Measurements from ENCODE around the gene PACSIN3. TPM values are rescaled to one million over a fixed set of nuclear protein-coding genes. Genes with fewer than 3 reads are reported as not detected.

Gene PACSIN3
- total and polyA plus RNA-seq, 2 of the 13 experiments (the other 11 are each of a cell fraction or from before 2014, with no cell fraction given): 47.9 to 93.3 TPM

GRCh38 chr11:47184711-47185304 is 1.4 kb downstream of the PACSIN3 start (continued):
- TF ChIP-seq, protein P1, sequence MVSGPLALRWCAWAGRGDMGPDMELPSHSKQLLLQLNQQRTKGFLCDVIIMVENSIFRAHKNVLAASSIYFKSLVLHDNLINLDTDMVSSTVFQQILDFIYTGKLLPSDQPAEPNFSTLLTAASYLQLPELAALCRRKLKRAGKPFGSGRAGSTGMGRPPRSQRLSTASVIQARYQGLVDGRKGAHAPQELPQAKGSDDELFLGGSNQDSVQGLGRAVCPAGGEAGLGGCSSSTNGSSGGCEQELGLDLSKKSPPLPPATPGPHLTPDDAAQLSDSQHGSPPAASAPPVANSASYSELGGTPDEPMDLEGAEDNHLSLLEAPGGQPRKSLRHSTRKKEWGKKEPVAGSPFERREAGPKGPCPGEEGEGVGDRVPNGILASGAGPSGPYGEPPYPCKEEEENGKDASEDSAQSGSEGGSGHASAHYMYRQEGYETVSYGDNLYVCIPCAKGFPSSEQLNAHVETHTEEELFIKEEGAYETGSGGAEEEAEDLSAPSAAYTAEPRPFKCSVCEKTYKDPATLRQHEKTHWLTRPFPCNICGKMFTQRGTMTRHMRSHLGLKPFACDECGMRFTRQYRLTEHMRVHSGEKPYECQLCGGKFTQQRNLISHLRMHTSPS (CRISPR knock-in tag; IDR thresholded peaks at IDR 0.05; ENCODE audit: low read depth): peak; percentile 95
- TF ChIP-seq ZNF605 (CRISPR knock-in tag; IDR thresholded peaks at IDR 0.05) (0 out of 2 replicates have a peak, but pooled peaks have one; percentile 47), POLR2G (IDR thresholded peaks at IDR 0.05; ENCODE audit: low read depth, low read length) (peak; percentile 71; the same call in 1 of the 2 replicates), CENPBD1 (CRISPR knock-in tag; IDR thresholded peaks at IDR 0.05; ENCODE audit: borderline replicate concordance, low read depth) (no peak), GZF1 (CRISPR knock-in tag; IDR thresholded peaks at IDR 0.05) (peak; percentile 38; the same call in 1 of the 2 replicates), MTF2 (CRISPR knock-in tag; IDR thresholded peaks at IDR 0.05; ENCODE audit: borderline replicate concordance) (no peak; the same call in 1 of the 2 replicates), MAFG (CRISPR knock-in tag; IDR thresholded peaks at IDR 0.05) (no peak), ZNF607 (CRISPR knock-in tag; IDR thresholded peaks at IDR 0.05; ENCODE audit: borderline replicate concordance) (no peak), KLF9 (CRISPR knock-in tag; IDR thresholded peaks at IDR 0.05; ENCODE audit: low read depth) (no peak), UBTF (CRISPR knock-in tag; IDR thresholded peaks at IDR 0.05) (peak; percentile 99), BORCS8-MEF2B (CRISPR knock-in tag; IDR thresholded peaks at IDR 0.05) (peak; percentile 54; the same call in 1 of the 2 replicates), ZNF367 (CRISPR knock-in tag; IDR thresholded peaks at IDR 0.05; ENCODE audit: borderline replicate concordance) (0 out of 2 replicates have a peak, but pooled peaks have one; percentile 19), ZNF569 (CRISPR knock-in tag; IDR thresholded peaks at IDR 0.05; ENCODE audit: borderline replicate concordance) (no peak), ERF (CRISPR knock-in tag; IDR thresholded peaks at IDR 0.05) (no peak), MIER2 (CRISPR knock-in tag; IDR thresholded peaks at IDR 0.05) (no peak), ESRRA (CRISPR knock-in tag; IDR thresholded peaks at IDR 0.05; ENCODE audit: low read depth) (no peak; the same call in 1 of the 2 replicates), SAP130 (CRISPR knock-in tag; IDR thresholded peaks at IDR 0.05; ENCODE audit: low read depth) (no peak; the same call in 1 of the 2 replicates), ZNF800 (CRISPR knock-in tag; IDR thresholded peaks at IDR 0.05) (peak; percentile 38; the same call in 1 of the 2 replicates), ATF7 (IDR thresholded peaks at IDR 0.05) (no peak), ATF7 (CRISPR knock-in tag; IDR thresholded peaks at IDR 0.05) (peak; percentile 70; the same call in 1 of the 2 replicates), ZNF572 (CRISPR knock-in tag; IDR thresholded peaks at IDR 0.05) (peak; percentile 86; the same call in 1 of the 2 replicates), DR1 (CRISPR knock-in tag; IDR thresholded peaks at IDR 0.05) (peak; percentile 64; the same call in 1 of the 2 replicates)
- TF ChIP-seq, protein P2, sequence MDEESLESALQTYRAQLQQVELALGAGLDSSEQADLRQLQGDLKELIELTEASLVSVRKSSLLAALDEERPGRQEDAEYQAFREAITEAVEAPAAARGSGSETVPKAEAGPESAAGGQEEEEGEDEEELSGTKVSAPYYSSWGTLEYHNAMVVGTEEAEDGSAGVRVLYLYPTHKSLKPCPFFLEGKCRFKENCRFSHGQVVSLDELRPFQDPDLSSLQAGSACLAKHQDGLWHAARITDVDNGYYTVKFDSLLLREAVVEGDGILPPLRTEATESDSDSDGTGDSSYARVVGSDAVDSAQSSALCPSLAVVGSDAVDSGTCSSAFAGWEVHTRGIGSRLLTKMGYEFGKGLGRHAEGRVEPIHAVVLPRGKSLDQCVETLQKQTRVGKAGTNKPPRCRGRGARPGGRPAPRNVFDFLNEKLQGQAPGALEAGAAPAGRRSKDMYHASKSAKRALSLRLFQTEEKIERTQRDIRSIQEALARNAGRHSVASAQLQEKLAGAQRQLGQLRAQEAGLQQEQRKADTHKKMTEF (CRISPR knock-in tag; IDR thresholded peaks at IDR 0.05): 0 out of 2 replicates have a peak, but pooled peaks have one; percentile 35
